22Rv1 (cell line): ENCODE data around the gene SPATC1L.

Experiments
- ZFX ChIP-seq: fragments of 450-650 bp; IDR thresholded peaks from 2 replicates; pipeline ENCODE4 v1.6.1; 2017; ENCODE audit warnings: antibody characterized with exemption, borderline replicate concordance
- TF ChIP-seq, protein P1 (sequence below): fragments of 450-650 bp; IDR thresholded peaks from 2 replicates; pipeline ENCODE4 v1.5.1; 2017; ENCODE audit warnings: mild to moderate bottlenecking

DNA sequence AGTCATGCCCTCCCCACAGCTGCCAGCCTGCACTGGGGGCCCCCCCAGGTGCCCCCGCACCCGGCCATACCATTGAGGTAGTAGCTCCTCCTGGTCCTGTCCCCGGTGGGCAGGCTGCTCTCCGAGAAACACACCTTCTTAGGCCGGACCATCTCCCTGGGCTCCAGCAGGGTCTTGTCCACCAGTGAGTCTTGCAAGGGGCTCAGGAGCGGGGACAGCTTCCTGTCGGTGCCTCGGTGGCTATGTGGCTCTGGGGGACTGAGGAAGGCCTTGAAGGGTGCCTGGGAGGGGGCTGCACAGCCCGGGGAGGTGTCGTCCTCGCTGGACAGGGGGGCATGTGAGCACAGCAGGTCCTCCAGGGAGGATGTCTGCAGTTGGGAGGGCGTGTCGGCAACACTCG is 16.0 kb downstream of the SPATC1L start:
- TF ChIP-seq, protein P1, sequence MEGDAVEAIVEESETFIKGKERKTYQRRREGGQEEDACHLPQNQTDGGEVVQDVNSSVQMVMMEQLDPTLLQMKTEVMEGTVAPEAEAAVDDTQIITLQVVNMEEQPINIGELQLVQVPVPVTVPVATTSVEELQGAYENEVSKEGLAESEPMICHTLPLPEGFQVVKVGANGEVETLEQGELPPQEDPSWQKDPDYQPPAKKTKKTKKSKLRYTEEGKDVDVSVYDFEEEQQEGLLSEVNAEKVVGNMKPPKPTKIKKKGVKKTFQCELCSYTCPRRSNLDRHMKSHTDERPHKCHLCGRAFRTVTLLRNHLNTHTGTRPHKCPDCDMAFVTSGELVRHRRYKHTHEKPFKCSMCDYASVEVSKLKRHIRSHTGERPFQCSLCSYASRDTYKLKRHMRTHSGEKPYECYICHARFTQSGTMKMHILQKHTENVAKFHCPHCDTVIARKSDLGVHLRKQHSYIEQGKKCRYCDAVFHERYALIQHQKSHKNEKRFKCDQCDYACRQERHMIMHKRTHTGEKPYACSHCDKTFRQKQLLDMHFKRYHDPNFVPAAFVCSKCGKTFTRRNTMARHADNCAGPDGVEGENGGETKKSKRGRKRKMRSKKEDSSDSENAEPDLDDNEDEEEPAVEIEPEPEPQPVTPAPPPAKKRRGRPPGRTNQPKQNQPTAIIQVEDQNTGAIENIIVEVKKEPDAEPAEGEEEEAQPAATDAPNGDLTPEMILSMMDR, result no peak
- TF ChIP-seq ZFX, result no peak
